Medulla oblongata (tissue), 1 donor: ENCODE measurements around the gene COL8A2.

Source experiments
- DNase-seq: peaks from one replicate; pipeline ENCODE4 v3.0.0-alpha.2; 2015; ENCODE audit errors: extremely low spot score

The COL8A2 gene

DNA sequence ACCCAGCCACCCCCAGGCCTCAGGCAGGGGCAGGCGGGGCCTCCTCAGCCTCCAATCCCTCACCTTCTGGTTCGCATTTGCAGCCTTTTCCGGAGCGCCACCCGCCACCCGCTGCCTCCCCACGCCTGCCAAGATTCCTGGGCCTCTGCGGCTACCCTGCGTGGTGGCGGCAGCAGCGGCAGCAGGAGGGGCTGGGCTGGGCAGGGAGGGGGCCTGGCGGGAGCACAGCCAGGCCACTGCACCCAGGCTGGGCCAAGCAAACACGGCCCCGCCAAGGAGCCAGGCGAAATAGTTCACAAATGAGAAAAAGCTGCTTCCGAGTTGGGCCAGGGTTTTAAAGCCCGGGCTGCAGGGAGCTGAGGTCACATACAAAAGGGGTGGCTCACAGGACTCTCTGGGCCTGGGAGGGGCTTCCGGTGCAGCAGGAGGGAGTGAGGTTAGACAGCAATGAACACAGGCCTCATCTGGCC, 9.8 kb downstream of the COL8A2 start:
- peak; percentile 51 for DNase-seq

GRCh38 chr1:36114371-36114770, 10.7 kb downstream of the COL8A2 start:
- no peak for DNase-seq

- no peak for DNase-seq
These were observed 12.2 kb downstream of the COL8A2 start for GRCh38 chr1:36112823-36113222.

DNA sequence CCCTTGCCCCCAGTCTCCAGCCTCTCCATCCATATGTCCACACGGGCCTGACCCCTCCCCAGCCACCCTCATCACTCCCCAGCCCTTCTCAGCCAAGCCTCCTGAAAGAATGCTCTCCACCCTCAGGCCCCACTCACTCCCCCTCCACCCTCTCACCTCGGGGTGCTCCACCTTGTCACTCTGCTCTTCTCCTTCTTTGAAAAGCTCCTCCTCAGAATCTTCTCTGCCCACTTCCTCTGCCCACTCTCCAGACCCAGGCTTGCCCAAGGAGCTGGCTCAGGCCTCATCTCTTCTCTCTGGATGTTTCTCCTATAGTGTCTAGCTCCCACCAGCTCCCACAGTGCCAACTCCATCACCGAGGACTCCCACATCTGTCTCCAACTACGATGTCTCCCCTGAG, 13.9 kb downstream of the COL8A2 start:
- no peak for DNase-seq

DNA sequence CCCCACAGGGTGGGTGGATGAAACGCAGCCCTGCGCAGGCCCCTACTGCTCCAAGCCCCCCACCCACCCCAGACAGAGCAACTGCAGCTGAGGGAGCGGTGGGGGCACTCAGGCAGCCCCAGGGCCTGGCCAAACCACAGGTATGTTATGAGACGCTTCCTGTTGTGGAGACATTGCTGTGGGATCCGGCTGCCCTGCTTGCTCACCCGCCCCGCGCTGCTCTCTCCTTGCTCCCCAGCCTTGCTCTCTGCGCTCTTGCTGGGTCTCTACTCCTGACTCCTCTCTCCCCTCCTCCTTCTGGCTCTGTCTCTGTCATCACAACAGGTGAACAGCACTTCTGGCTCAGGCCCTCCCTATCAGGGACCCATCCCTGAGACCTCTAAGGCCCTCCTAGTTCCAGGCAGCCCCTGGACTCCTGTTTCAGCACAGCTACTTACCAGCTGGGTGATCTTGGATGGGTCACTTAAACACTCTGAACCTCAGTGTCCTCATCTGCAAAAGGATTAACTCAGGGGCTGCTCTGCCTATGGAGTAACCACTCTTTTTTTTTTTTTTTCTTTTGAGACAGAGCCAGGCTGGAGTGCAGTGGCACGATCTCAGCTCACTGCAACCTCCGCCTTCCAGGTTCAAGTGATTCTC, 15.9 kb downstream of the COL8A2 start:
- DNase-seq: no peak

GRCh38 chr1:36108314-36108713, 16.7 kb downstream of the COL8A2 start:
- DNase-seq: no peak

- DNase-seq: no peak
These were observed 17.6 kb downstream of the COL8A2 start for GRCh38 chr1:36107394-36107793.

GRCh38 chr1:36106269-36106668, 18.8 kb downstream of the COL8A2 start:
- no peak for DNase-seq

DNA sequence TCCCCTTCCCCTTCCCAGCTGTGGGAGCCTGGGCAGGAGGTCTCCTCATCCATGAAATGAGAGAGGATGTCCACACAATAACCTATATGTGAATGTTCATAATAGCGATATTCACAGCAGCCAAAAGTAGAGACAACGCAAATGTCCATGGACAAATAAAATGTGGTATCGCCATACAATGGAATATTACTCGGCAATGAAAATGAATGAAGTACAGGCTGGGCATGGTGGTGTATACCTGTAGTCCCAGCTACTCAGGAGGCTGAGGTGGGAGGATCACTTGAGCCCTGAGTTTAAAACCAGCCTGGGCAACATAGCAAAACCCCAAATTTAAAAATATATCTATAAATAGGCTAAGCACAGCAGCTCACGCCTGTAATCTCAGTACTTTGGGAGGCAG, 23.5 kb downstream of the COL8A2 start:
- no peak for DNase-seq

- no peak for DNase-seq
These were observed 24.6 kb downstream of the COL8A2 start for GRCh38 chr1:36100376-36100775.

DNA sequence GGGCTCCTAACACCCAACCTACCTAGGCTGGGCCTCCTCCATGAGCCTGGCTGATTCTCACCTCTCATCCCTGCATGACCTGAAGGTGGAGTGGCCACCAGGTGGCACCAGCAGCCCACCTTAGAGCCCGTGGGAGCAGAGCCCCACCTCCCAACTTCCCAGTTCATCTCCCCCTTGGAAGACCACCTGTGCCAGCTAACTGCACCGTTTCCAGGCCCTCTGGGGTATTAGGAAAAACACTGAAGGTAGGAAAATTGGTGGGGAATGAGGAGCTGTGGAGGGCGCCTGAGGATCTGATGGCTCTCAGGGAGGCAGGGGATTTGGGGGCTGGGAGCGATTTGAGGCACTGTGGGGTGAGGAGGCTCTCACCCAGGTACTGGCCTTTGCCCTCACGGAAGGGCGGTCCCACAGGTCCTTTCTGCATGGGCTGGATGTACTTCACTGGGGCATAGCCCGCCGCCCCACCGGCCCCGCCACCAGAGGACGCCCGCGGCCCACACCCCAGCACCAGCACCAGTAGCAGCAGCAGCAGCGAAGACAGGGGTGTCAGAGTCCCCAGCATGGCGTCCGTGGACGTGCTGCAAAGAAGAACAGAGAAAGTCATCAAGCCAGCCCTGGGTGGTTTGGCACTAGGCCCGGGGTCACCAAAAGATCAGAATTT, 25.2 kb downstream of the COL8A2 start:
- peak; percentile 78 for DNase-seq

DNA sequence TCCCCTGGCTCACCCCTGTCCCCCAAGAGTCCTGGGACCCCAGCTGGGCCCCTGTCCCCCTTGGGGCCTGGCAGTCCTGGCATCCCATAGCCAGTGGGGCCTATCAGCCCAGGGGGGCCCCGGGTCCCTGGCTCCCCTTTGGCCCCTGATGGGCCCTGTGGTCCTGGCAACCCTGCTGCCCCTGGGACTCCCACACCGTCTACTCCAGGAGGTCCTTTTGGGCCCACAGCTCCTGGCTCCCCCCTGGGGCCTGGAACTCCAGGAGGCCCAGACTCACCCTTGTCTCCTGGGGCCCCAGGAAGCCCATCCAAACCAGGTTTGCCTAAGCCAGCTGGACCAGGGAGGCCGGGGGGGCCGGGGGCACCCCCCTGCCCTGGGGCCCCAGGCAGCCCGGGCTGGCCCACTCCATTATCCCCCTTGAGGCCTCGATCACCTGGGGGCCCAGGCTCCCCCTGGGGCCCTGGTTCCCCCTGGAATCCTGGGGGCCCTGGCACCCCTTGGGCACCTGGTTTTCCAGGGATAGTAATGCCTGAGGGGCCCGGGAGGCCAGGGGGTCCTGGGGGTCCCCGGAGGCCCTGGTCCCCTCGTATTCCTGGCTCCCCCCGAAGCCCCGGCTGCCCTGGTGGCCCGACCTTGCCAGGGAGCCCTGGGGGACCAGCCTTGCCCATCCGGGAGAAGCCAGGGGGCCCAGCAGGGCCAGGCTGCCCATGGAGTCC, 26.2 kb downstream of the COL8A2 start:
- no peak for DNase-seq

DNA sequence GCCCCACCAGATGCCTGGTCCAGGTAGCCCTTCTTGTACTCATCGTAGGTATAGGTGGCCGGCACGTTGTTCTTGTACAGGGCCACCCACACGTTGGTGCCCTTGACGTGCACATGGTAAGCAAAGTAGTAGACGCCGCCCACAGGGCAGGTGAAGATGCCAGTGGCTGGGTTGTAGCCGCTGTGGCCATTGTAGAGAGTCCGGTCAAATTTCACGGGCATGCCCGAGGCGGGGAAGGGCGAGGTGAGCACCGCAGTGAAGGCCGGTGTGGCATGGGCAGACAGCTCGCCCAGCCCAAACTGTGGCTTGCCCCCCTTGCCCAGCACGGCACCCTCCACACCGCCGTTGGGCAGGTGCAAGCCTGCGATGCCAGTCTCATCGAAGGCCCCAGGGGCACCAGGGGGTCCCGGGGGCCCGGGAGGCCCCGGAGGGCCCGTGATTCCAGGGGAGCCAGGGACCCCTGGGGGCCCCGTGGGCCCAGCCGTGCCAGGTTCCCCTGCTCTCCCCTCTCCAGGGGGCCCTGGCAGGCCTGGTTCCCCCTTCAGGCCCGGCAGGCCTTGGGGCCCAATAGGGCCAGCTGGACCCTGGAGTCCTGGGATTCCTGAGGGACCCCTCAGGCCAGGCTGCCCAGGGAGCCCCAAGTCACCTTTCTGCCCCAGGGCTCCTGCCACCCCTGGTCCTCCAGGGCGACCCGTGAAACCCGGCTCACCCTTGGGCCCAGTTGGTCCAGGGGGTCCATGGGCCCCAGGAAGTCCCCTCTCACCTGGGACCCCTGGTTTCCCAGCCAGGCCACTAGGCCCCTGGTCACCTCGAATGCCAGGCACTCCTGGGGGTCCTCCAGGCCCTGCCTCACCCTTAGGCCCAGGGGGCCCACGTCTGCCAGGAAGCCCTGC, 27.1 kb downstream of the COL8A2 start:
- no peak for DNase-seq

DNA sequence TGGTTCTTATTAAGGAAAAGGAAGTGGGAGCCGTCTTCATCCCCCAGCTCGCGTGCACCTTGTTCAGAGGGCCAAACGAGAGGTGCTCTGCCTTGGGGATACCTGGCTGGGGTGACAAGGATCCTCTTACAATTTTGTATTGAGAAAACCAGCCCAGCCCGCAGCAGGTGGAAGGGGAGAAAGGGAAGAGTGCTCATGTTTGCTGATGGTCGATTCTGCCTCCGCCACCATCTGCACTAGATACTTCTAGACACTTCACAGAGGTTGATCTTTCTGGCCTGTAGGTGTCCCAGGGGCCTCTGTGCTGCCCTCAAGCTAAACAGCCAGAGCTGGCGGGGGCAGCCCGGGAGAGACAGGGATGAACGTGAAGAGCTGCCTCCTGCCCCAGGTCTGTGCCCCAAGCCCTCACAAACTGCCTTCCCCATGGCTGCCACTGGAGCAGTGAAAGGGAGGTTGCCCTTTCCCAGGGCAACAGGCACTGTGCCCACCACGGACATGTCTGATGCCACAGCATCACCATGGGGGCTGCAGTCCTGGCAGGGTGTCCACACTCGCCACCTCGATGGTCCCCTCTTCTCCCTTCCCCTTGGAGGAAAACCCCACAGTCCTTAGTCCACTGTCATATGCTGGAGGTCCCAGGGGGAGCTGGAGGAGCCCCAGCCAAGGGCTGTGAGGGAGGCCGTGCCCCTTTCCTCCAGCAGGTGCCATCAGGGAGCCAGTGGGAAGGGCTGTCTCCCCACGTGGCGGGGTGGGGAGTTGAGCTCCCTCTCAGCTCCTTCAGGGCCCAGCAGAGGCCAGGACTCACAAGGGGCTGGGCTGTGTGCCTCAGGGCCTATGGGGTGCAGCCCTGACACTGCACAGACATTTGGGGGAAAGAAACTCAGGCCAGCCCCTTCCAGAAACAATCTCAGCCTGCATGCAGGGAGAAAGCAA, 28.3 kb downstream of the COL8A2 start:
- DNase-seq: no peak

DNA sequence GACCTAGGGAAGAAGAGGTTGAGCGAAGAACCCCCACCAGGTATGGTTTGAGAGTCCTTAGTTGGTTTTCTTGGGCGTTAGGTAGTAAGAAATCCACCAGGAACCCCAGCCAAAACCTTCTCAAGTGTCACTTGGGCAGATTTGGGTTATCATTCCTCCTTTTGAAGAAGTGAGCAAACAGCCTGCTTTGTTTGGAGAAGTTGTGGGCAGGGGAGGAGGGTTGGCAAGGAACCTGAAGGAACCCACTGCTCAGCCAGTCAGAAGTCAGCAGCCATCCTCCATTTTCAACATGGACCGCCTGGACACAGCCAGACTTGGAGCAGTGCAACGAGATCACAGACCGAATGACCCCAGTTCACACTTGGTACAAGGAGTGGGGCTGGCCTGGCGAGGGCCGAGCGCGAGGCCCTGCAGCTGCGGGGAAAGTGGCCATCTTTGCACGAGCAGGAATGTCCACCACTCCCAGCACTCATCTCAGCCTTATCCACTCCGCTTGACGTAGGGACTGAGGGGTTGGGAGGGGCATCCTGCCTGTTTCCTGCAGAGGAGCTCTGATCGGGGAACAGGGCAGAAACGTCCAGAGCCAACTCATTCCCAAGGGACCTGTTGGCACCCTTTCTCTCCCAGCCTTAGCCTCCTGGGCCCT, 29.1 kb downstream of the COL8A2 start:
- peak; percentile 64 for DNase-seq

DNA sequence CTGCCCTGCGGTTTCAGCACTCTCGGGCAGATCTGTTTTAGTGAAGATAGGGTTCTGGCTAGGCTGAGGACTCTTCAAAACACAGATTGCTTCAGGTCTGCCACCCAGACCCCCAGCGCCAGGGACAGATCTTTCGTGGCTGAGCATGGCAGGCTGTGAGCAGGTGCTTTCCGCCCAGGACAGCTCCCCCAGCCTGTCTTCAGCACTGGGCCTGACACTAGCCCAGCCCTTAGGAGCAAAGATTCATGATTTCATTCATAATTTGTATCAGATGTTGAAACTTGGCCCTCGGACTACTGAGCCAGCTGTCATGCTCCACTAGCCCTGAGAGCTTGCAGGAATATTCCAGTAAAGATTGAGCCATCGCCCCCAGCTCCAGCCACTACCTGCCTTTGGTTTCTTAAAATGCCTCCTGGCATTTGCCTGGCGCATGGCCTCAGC, 30.4 kb downstream of the COL8A2 start:
- no peak for DNase-seq

DNA sequence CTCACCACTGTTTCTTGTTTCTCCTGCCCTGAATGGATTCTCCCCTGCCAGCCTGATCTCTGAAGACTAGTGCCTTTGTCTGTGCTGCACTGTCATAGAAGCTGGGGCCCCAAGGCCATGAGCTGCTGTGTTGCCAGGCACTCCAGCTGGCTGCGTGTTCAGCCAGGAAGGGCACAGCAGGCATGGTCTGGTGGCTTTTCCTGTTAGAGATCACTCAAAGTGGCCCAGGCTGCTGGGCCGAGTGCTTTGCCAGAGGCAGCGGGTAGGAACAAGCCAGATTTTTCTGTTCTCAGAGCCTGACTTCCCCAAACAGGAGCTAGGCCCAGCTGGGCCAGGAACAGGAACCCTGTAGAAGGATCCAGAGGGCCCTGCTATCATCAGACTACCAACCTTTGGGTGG, 31.1 kb downstream of the COL8A2 start:
- peak; percentile 95 for DNase-seq

- DNase-seq: no peak
These were observed 31.8 kb downstream of the COL8A2 start for GRCh38 chr1:36093226-36093625.

GRCh38 chr1:36092798-36093185, 32.2 kb downstream of the COL8A2 start:
- no peak for DNase-seq

- DNase-seq: no peak
These were observed 32.7 kb downstream of the COL8A2 start for GRCh38 chr1:36092166-36092797.
